ENCODE results near the gene OGA.

Gene OGA

GRCh38 chr10:101778151-101778780, 40.0 kb downstream of the OGA start:
- in situ Hi-C loops (cut with MboI; ENCODE audit: low sequenced_read_pairs), result no loop called here

DNA sequence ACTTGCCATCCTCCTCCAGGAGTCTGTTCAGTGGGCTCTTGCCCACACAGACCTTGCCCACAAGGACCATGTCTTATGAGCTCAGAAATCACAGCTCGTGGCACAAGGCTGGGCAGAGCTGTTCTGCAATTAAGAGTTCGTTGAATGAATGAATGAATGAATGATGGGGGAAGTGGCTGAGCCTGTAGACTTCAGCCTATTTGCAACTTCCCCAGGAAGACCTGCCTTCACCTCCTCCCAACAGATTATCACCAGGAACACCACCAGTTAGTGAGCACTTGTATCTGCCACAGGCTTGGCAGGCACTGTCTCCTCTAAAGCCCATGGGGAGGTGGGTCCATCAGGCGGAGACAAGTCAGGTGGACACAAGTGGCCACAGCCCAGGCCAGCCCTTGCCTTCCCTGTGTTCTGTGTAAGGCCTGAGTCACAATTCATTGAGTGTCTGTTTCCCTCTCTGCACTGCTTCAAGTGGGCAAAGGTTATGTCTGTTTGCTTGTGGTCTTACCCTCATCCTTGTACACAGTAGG, 40.6 kb downstream of the OGA start:
- in situ Hi-C loops (cut with MboI; ENCODE audit: low sequenced_read_pairs), result no loop called here

DNA sequence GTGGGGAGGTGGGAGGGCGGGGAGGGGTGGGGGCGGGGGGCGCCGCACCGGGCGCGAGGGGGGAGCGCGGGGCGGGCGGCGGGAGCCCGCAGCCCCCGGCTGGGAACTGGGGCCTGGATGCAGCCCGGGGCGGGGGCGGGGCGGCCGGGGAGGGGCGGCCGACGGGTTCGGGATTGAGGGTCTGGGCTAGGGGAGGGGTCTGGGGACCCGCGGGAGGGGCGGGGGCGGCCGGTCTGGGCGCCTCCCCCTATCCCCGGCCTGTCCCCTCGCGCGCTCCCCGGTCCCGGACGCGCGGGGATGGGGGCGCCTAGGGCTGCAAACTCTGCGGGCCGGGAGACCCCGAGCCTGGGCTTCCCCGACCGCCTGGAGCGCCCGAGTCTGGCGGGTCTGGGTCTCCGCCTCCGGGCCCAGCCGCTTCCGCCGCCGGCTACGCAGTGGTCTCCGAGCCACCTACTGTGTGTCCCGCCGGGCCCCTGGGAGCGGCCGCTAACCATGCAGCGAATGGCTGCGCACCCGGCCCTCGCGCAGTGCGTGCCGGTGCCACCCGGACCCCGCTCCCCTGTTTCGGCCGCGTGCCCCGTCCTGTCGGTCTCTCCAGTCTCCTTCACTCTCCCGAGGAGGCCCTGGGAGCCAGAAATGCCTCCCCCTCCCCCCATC, 42.0 kb downstream of the OGA start:
- in situ Hi-C loops (cut with MboI; ENCODE audit: low sequenced_read_pairs), result no loop called here

- in situ Hi-C loops (cut with MboI; ENCODE audit: low sequenced_read_pairs), result no loop called here
Measured at GRCh38 chr10:101775273-101776160, 42.7 kb downstream of the OGA start, which contains the start of gene FGF8. FGF8 (minus strand) TSS chr10:101776114; CDS start chr10:101775900, 214 bp downstream.

GRCh38 chr10:101774589-101775272, 43.5 kb downstream of the OGA start:
- in situ Hi-C loops (cut with MboI; ENCODE audit: low sequenced_read_pairs), result no loop called here

GRCh38 chr10:101773923-101774588, 44.2 kb downstream of the OGA start:
- in situ Hi-C loops (cut with MboI; ENCODE audit: low sequenced_read_pairs), result no loop called here

DNA sequence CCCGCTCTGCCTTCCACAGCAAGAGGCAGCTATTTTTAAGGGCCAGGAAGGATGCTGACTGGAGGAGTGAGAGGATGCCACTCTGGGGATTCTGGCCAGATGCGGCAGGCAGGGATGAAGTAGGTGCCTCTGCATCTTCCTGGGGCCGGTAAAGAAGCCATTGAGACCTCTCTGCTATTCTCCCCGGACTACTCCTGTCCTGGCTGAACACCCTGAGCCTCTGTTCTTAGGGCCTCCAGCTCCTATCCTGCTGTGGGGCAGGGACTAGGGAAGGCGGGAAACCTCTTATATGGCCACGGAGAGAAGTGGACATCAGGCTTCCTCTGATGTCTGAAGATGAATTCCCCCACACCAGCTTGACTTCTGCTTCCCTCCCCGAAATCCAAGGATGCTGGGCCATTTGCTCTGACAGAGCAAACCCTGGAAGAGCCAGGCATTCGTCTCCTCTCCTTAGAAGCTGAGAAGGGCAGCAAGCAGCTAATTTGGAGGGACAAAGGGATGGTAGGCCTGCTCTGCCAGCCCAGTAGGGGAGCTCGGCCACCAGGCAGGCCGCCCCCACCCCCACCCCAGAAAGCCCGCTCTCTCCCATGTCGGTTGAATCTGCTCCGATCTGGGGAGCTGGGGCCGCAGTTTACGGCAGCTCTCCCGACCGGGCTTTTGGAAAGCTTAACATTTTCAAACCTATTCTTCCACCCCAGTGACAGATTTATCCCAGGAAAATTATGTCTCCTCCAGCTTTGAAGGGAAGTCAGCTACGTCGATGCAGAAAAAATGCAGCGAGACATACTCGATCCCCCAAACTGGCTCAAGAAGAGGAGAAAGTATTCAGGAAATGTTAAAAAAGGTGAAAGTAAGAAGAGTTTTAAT, 45.1 kb downstream of the OGA start:
- in situ Hi-C loops (cut with MboI; ENCODE audit: low sequenced_read_pairs), result no loop called here

DNA sequence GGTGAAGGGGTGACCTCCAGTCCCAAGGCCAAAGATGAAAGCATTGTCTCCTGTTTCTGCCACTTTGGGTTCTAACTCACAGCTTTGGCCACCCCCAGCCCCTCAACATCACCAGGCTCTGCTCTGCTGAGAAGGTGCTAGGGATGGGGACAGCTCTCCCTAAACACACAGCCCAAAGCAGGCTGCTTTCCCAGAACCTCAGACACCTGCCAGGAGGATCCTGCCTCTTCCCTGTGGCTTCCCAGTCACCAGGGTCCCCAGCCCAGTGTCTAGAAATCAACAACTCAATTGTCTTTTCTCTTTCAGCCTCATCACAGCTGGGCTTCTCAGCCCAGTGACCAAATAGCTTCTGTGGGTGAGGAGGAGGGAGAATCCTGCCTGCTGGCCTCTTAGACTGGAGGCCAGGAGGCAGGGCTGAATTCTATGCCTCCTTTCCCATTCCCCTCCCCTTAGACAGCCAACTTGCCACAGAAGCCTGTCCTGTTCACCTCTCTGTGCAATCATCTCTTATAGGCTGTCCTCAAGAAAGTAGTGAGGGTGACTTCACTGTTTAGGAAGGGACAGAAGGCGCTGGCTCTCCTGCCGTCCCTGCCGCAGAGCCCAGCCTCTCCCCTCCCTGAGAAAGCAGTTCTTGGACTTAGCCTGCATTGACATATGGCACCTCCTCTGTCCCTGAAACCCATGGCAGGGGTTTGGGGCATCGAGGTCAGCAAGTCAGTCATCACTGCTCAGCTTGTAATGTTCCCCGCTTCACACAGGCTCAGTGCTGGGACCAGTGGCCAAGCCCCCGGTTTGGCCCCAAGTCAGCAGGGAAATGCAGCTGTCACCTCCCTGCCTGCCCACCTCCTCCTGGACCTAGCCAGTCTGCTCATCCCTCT, 46.0 kb downstream of the OGA start:
- in situ Hi-C loops (cut with MboI; ENCODE audit: low sequenced_read_pairs), result no loop called here

DNA sequence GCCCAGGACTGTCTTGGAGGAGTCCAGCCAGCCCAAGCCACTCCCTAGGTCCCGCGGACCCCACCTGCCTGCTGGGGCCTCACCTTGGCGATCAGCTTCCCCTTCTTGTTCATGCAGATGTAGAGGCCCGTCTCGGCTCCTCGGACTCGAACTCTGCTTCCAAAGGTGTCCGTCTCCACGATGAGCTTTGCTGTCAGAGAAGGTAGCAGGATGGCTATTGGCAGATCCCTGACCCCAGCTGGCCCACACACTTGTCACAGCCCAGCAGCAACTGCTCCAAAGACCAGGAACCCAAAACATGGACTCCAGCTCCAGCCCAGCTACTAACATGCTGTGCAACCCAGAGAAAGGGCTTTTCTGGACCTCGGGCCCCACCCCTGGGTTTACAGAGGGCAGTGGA, 46.9 kb downstream of the OGA start:
- in situ Hi-C loops (cut with MboI; ENCODE audit: low sequenced_read_pairs), result no loop called here

DNA sequence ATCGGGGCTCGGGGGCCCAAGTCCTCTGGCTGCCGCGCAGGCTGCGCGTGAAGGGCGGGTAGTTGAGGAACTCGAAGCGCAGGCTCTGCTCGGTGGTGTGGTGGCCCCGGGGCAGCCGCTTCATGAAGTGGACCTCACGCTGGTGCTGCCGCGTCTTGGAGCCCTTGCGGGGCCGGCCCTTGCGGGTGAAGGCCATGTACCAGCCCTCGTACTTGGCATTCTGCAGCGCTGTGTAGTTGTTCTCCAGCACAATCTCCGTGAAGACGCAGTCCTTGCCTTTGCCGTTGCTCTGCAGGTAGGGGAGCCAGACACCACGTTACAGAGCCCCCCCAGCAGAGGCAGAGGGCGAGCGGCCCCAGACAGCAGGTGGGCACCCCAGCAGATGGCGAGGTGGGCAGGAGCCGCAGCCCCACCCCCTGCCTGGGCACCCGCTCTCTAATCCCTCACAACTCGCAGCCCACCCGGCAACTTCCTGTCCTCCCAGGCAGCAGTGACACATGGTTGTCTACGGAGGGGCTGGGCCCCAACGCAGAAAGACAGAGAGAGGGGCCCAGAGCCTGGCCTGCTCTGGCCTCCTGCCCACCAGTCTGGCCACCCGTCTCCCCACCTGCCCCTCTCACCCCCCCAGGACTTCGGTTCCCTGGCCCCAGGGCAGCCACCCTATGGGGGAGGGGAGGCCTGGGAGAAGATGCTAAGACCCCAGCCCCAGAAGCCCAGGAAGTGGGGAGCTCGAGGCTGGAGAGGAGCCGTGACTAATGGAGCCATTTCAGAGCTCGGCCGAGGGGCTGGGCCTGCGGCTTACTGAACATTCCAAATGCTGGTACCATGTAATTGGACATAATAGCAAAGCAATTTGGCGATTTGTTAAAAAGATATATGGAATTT, 47.7 kb downstream of the OGA start:
- in situ Hi-C loops (cut with MboI; ENCODE audit: low sequenced_read_pairs), result no loop called here

DNA sequence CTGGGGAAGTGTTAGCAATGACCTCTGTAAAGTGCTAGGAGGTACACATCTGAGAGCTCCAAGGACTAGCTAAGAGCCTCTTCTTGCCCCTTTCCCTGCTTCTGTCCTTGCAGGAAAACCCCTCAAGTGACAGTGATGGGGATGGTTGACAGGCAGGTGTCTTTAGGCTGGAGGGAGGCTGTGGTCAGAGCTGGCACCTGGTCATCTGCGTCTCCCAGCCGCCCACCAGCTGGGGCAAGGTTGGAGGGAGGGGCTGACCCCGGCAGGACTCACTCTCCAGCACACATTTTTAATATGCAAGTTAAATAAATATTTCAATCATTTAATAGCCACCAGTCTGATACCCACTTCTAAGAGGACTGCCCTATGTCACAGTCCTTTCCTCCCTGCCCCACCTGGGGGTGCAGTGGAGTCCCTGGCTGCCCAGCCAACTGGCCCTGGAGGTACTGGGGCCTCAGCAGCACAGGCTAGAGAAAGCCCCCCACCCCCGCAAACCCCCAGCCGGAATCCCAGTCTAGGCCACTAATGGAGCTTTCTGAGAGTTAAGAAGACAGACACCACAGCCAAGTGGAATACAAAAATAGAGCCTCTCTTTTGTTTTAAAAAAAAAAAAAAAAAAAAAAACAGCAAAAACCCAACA, 48.6 kb downstream of the OGA start:
- in situ Hi-C loops (cut with MboI; ENCODE audit: low sequenced_read_pairs), result no loop called here

GRCh38 chr10:101768791-101769170, 49.5 kb downstream of the OGA start:
- in situ Hi-C loops (cut with MboI; ENCODE audit: low sequenced_read_pairs), result no loop called here

DNA sequence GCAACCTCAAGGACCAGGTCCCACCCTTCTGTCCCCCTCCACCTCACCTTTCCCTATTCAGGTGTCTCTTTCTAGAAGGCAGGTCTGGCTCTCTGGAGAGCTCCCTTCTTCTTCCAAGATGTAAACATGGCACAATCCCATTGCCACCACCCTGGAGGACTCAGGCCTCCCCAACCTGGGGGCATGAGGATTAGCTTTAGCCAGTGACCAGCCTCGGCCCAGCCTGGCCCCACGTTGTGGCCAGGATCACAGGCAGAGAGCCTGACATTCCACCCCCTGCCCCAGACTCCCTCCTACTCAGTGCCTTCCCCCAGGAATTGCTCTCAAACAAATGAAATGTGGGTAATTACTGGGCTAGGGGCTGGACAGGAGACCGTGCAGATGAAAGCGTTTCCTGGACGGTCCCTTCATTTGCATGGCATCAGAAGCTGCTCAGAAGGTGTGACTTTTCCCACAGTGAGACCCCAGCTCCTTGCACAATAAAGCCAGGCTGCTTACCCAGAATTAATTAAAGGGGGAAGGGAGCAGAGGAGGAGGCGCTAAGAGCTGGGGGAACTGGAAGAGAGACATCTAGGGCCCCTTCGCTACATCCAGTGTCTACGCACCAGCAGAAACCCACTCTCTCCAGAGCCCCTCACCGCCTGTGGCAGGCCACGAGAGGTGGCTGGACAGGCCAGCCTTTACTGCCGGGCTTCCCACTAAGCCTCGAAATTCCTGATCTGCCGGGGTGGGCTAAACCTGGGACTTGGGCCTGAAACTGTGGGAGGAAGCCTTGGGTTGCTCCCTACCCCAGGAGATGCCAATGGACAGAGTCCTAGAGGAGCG, 50.1 kb downstream of the OGA start:
- in situ Hi-C loops (cut with MboI; ENCODE audit: low sequenced_read_pairs), result no loop called here

DNA sequence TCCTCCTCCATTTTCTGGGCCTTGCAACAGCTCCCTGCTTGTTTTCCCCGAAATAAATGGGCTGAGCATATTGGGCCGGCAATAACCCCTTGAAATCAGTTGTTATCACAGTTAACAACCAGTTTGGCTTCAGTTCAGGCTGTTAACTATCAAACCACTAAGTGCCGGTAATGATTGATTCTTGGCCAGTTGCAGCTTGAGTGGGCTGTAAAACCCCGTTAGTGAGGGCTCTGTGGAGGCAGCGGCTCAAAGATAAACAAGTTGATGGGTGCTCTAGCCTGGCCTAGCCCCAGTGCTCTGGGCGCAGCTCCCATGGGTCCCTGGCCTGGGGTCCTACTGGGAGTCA, 50.7 kb downstream of the OGA start:
- in situ Hi-C loops (cut with MboI; ENCODE audit: low sequenced_read_pairs), result no loop called here

DNA sequence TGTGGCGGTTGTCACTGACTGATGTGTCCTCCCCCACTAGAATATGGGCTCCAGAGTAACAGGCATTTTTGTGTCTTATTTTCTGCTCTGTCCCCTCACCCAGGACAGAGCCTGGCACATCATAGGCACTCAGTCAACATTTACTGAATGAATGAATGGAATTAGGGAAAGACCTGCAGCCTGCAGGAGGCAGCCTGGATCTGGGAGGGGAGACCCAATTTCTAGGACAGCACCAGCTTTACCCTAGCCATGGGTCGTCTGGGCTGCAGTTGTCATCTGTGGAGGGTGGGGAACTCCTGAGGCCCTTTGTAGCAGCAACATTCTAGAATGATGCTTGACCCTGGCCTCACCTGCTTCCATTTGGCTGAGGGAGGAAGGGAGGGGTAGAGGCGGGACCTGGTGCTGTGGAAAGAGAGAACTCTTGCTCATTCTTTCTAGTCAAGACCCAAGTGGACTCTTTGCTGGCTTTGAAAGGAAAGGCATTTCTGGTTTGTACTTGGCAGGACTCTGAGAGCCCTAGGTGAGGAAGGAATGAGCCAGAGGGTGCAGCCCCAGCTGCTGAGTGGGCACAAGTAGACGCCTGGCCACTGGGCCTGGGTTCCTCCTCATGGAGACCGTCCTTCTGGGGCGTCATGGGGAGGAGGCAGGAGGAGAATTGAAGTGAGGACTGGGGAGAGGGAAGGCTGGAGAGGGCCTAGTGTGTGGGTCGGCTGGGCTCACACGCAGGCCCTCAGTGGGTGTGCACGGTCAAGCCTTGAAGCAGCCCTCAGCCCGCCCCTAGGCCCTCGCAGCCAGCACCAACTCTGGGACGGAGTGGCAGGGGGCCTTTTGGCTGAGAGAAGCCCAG, 51.3 kb downstream of the OGA start:
- in situ Hi-C loops (cut with MboI; ENCODE audit: low sequenced_read_pairs), result no loop called here

Data from HL-60/S4 (cell line).